Loucy (cell line): ENCODE measurements around the gene GLRX.

Experiments
- CTCF ChIP-seq: fragments of 200-600 bp; sonication (generic); conservative IDR thresholded peaks from 2 replicates; pipeline ENCODE4 v1.5.1; 2014; ENCODE audit warnings: mild to moderate bottlenecking, antibody characterized with exemption, low read length
- EZH2phosphoT487 ChIP-seq: fragments of 200-600 bp; IDR thresholded peaks from 2 replicates; pipeline ENCODE4 v1.6.1; 2018; ENCODE audit warnings: antibody characterized with exemption, mild to moderate bottlenecking, moderate library complexity, borderline replicate concordance

DNA sequence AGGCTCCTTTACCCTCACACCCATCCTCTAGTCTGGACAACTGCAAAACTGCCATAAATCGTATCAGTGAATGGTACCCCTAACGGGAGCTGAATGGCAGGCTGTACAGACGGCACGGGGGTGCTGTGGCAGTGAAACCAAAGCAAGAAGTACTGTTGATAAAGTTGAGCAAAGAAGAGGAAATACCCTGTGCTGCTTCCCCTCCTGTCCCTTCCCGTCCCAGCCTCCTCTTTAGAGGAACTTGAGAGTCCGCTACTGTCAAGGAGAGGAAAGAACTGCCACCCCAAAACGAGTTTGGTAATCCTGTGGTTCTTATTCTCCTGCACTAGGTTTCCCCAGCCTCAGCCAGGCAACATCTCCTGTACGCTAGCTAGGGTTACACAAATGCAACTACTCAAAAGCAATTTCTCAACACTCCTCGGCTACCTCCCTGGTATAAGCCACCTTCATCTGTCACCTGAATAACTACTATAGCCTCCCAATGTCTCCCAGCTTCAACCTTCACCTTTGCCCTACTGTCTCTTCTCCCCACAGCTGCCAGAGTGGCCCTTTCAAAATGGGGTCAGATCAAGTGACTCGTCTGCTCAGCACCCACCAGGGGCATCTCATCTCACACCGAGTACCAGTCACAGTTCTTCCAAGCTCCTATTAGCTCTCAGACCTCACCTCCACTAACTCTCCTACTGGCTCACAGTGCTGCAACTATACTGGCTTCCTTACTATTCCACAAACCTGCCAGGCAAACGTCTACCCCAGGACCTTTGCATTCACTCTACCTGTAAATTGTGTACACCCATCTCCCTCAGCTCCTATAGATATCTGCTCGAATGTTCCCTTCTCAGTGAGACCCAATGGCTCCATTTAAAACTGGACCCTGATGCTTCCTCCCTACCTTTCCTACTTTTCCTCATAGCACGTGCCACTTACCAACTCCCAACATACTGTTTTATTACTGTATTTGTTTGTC, 4.1 kb downstream of the GLRX start:
- TF ChIP-seq CTCF (peak; percentile 17; the same call in 1 of the 2 replicates), EZH2phosphoT487 (no peak)
